AG10803 (cell line): ENCODE measurements around the gene PRKCE.

Source experiments
- DNase-seq: peaks from one replicate; pipeline ENCODE4 v3.0.0; 2010; ENCODE audit warnings: low read depth
- H3K4me3 ChIP-seq: 2 replicates; pipeline ENCODE4 v1.5.1; 2011; ENCODE audit warnings: mild to moderate bottlenecking, low read length, control low read depth
- TF ChIP-seq, protein P1 (sequence below): conservative IDR thresholded peaks from 2 replicates; pipeline ENCODE4 v1.5.1; 2011; ENCODE audit warnings: mild to moderate bottlenecking, low read length, control low read depth, inconsistent platforms

Gene PRKCE

GRCh38 chr2:45793305-45793962, 142.0 kb downstream of the PRKCE start:
- no peak overlapping the region for H3K4me3 ChIP-seq
- TF ChIP-seq, protein P1, sequence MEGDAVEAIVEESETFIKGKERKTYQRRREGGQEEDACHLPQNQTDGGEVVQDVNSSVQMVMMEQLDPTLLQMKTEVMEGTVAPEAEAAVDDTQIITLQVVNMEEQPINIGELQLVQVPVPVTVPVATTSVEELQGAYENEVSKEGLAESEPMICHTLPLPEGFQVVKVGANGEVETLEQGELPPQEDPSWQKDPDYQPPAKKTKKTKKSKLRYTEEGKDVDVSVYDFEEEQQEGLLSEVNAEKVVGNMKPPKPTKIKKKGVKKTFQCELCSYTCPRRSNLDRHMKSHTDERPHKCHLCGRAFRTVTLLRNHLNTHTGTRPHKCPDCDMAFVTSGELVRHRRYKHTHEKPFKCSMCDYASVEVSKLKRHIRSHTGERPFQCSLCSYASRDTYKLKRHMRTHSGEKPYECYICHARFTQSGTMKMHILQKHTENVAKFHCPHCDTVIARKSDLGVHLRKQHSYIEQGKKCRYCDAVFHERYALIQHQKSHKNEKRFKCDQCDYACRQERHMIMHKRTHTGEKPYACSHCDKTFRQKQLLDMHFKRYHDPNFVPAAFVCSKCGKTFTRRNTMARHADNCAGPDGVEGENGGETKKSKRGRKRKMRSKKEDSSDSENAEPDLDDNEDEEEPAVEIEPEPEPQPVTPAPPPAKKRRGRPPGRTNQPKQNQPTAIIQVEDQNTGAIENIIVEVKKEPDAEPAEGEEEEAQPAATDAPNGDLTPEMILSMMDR: no peak
- DNase-seq: no peak

GRCh38 chr2:45794134-45794617, 142.7 kb downstream of the PRKCE start:
- DNase-seq: peak; percentile 38
- H3K4me3 ChIP-seq: no peak overlapping the region
- TF ChIP-seq, protein P1: no peak

DNA sequence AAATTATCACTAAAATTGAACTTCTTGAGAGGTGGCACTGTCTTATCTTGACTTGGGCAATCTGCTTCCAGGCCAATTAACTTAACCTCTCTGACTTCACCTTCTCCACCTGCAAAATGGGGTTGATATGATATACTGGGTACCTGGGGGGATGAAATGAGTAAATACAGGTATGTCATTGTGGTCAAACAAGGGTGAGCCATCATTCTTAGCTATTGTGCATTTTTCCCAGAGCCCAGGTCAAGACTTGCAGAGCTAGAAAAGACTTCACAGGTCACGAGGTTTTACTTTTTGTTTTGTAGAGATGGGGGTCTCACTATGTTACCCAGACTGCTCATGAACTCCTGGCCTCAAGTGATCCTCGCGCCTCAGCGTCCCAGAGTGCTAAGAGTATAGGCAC, 145.0 kb downstream of the PRKCE start:
- DNase-seq: no peak
- TF ChIP-seq, protein P1: no peak
- no peak overlapping the region for H3K4me3 ChIP-seq

DNA sequence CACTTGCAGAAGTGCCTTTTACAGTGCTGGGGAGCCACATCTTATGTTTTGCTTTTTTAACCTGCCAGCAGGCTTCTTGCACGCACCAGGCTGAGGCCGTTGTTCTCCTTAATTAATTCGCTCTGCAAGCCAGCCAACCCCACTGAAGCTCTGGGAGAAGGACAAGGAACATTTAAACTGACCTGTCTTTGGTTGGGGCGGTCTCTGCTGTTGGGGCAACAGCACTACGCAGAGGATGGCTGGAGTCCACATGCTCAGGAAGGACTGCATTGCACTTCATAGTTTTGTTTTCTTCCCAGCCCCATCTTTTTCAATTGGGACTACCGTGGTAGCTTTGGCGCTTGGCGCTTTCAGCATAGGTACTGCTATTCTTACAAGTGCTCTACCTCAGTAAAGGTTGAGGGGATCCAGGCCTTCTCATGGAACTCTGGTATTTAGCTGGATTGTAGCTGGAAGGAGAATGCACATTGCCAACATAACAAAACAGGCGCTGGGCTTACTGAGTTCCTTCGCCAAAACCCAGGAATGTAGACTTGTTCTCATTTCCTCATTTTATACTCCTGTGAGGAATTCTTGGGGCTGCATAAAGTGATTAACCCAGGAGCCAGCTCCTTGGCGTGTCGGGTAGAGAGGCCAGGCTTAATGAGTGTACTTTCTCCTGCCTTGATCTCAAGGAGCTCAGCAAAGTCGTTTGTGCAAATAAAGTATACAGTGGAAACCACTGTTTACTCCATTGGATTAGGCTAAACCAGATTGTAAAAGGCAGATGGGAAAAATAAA, 146.2 kb downstream of the PRKCE start:
- TF ChIP-seq, protein P1: no peak

DNA sequence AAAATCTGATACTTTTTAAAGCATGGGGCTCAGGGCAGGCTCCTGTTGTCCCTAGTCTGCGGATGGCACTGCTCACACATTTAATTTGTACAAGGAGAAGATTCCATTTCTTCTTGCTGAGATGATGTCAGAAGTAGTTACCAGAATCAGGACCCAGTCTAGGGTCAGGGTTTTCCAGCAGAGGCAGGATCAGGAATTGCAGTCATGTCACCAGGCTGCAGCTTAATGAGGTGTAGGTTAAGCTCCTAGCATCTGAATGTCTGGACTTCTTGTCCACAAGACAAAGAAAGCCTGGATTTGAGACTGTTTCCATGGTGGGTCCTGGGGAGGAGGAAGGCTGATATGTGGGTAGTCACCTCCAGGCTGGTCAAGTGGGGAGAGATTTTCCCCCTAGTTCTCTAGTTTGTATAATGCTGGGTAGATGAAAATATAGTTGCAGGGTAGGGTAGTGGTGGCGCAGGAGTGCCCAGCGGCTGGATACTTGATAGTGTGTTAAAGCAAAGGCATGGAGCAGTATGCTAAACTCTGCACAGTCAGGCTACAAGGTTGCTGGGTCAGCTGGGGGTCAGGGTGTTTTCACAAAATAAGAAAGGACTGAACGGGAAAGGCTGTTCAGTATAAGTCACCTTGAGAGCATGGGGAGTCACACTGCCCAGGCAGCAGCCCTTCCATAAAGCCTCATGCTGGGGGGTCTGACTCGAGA, 148.4 kb downstream of the PRKCE start:
- H3K4me3 ChIP-seq: no peak overlapping the region
- DNase-seq: no peak
- TF ChIP-seq, protein P1: no peak

More for the DNA sequence above, 146.2 kb downstream of the PRKCE start:
- DNase-seq: peak; percentile 47
- no peak overlapping the region for H3K4me3 ChIP-seq

DNA sequence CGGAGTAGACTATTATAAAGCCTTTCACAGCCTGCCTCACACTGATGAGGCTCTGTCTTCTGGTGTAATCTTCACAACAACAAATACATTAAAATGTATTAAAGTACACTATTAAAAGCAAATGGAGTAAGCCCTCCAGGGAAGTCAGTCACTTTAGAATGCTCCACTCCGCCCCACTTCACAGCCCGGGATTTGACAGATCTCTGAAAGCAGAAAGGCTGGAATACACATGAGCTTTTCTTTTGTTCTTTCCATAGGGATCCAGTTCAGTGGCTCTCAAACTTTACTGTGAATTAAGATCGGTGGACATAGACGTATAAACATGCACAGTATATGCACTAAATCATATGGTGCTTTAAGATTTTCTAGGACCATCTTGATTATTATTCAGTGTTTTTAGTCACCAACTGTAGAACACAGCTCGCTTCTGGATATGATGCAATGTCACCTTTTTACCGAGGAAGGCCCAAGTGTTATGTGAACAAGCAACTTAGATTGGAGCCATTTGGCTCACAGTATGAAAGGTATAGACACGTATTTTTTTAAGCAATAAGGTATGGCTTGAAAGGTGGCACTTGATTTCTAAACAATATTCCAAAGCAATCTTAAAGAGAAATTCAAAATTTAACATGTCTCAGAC, 151.1 kb downstream of the PRKCE start:
- DNase-seq: no peak
- TF ChIP-seq, protein P1: no peak
- no peak overlapping the region for H3K4me3 ChIP-seq
